Measurements from ENCODE around the gene B4GALNT4.

B4GALNT4 gene

GRCh38 chr11:330307-330693 lies 39.0 kb upstream of the B4GALNT4 start:
- Histone ChIP-seq H3K4me3 (ENCODE audit: low read depth, low read length, poor library complexity, severe bottlenecking) (peak overlapping the region; percentile 20), H3K9ac (ENCODE audit: low read length) (no peak overlapping the region; the same call in 1 of the 2 replicates), H3K27me3 (ENCODE audit: insufficient read depth, low read length) (peaks cover 3% of the 10 kb centered on the region; the same call in 1 of the 2 replicates), H3K36me3 (ENCODE audit: insufficient read depth, low read length) (peaks cover 5% of the 10 kb centered on the region; the same call in 1 of the 2 replicates), H2AFZ (ENCODE audit: low read length) (no peak overlapping the region), H3K9me3 (ENCODE audit: low read length) (peaks cover 8% of the 10 kb centered on the region; the same call in 1 of the 2 replicates), H3K4me2 (ENCODE audit: low read length) (peak overlapping the region; percentile 44; the same call in 1 of the 2 replicates), H3K27ac (ENCODE audit: low read depth, low read length, poor library complexity, severe bottlenecking) (peak overlapping the region; percentile 68), H3F3A (ENCODE audit: insufficient read depth, low read length) (no peaks in the 10 kb centered on the region), H4K20me1 (ENCODE audit: insufficient read depth, low read length) (no peaks in the 10 kb centered on the region), H3K9me2 (ENCODE audit: low read depth, low read length) (no peaks in the 10 kb centered on the region), H3K79me2 (ENCODE audit: insufficient read depth, low read length) (no peaks in the 10 kb centered on the region), H3K4me1 (ENCODE audit: insufficient read depth, low read length, severe bottlenecking) (peaks cover 43% of the 10 kb centered on the region)
- TF ChIP-seq EZH2 (IDR thresholded peaks at IDR 0.05; ENCODE audit: borderline replicate concordance, low read length) (no peak), CTCF (IDR thresholded peaks at IDR 0.05; ENCODE audit: low read length) (no peak)

GRCh38 chr11:330694-331357 lies 38.5 kb upstream of the B4GALNT4 start:
- Histone ChIP-seq H3K4me1 (ENCODE audit: insufficient read depth, low read length, severe bottlenecking) (peaks cover 43% of the 10 kb centered on the region), H2AFZ (ENCODE audit: low read length) (no peak overlapping the region), H4K20me1 (ENCODE audit: insufficient read depth, low read length) (no peaks in the 10 kb centered on the region), H3K4me3 (ENCODE audit: low read depth, low read length, poor library complexity, severe bottlenecking) (peak overlapping the region; percentile 20), H3K36me3 (ENCODE audit: insufficient read depth, low read length) (peaks cover 5% of the 10 kb centered on the region; the same call in 1 of the 2 replicates), H3F3A (ENCODE audit: insufficient read depth, low read length) (no peaks in the 10 kb centered on the region), H3K27me3 (ENCODE audit: insufficient read depth, low read length) (peaks cover 3% of the 10 kb centered on the region; the same call in 1 of the 2 replicates), H3K9me3 (ENCODE audit: low read length) (peaks cover 8% of the 10 kb centered on the region; the same call in 1 of the 2 replicates), H3K79me2 (ENCODE audit: insufficient read depth, low read length) (no peaks in the 10 kb centered on the region), H3K27ac (ENCODE audit: low read depth, low read length, poor library complexity, severe bottlenecking) (peak overlapping the region; percentile 68), H3K4me2 (ENCODE audit: low read length) (peak overlapping the region; percentile 44), H3K9me2 (ENCODE audit: low read depth, low read length) (no peaks in the 10 kb centered on the region), H3K9ac (ENCODE audit: low read length) (peak overlapping the region; percentile 16; the same call in 1 of the 2 replicates)
- TF ChIP-seq CTCF (IDR thresholded peaks at IDR 0.05; ENCODE audit: low read length) (no peak), EZH2 (IDR thresholded peaks at IDR 0.05; ENCODE audit: borderline replicate concordance, low read length) (no peak)

- Histone ChIP-seq H3K9ac (ENCODE audit: low read length) (0 out of 2 replicates have a peak overlapping the region, but pooled peaks have one; percentile 16), H3K9me2 (ENCODE audit: low read depth, low read length) (no peaks in the 10 kb centered on the region), H3K9me3 (ENCODE audit: low read length) (peaks cover 8% of the 10 kb centered on the region; the same call in 1 of the 2 replicates), H3K36me3 (ENCODE audit: insufficient read depth, low read length) (peaks cover 5% of the 10 kb centered on the region; the same call in 1 of the 2 replicates), H3K4me1 (ENCODE audit: insufficient read depth, low read length, severe bottlenecking) (peaks cover 47% of the 10 kb centered on the region), H3K27me3 (ENCODE audit: insufficient read depth, low read length) (peaks cover 3% of the 10 kb centered on the region; the same call in 1 of the 2 replicates), H4K20me1 (ENCODE audit: insufficient read depth, low read length) (no peaks in the 10 kb centered on the region), H2AFZ (ENCODE audit: low read length) (no peak overlapping the region), H3K27ac (ENCODE audit: low read depth, low read length, poor library complexity, severe bottlenecking) (peak overlapping the region; percentile 68), H3K4me2 (ENCODE audit: low read length) (peak overlapping the region; percentile 44), H3K4me3 (ENCODE audit: low read depth, low read length, poor library complexity, severe bottlenecking) (peak overlapping the region; percentile 20), H3F3A (ENCODE audit: insufficient read depth, low read length) (no peaks in the 10 kb centered on the region), H3K79me2 (ENCODE audit: insufficient read depth, low read length) (no peaks in the 10 kb centered on the region)
- no peak for TF ChIP-seq EZH2 (IDR thresholded peaks at IDR 0.05; ENCODE audit: borderline replicate concordance, low read length)
- TF ChIP-seq CTCF (IDR thresholded peaks at IDR 0.05; ENCODE audit: low read length) = no peak
Measured at GRCh38 chr11:331358-332060, 37.8 kb upstream of the B4GALNT4 start.

Measured in OCI-LY1 (cell line).